ENCODE measurements around the gene NXPE4. TPM values are rescaled to one million over a fixed set of nuclear protein-coding genes. Genes with fewer than 3 reads are reported as not detected.

Gene NXPE4
- total and polyA plus RNA-seq, 9 of the 15 experiments (the other 6 are each of a cell fraction or from before 2014, with no cell fraction given): not detected

- no peaks in the 10 kb centered on the region for H4K20me1 ChIP-seq (replicated peaks; ENCODE audit: control insufficient read depth, insufficient read depth, low read length)
- no peak for ATAC-seq
- no peaks in the 10 kb centered on the region for H3K79me2 ChIP-seq (ENCODE audit: control insufficient read depth, insufficient read depth, low read length)
- in situ Hi-C loops (cut with MboI) (no loop called here), intact Hi-C loops (cut with micrococcal nuclease) (no loop called here)
- ChIA-PET CTCF (ENCODE audit: low intra/inter-chr PET ratio) (no interaction called here), POLR2A (interaction anchor here (0.6 kb wide), 1 partner anchor 19 kb away, joined by 3 read pairs; no protein-coding TSS in a partner anchor)
- no peak within 1 kb of the TSS for H2AFZ ChIP-seq (ENCODE audit: low read depth, low read length)
- BruUV-seq (replicated peaks): no TSS peak
- no peak within 1 kb of the TSS for H3K27ac ChIP-seq (ENCODE audit: extremely low read depth, low read depth, low read length)
- no peak within 1 kb of the TSS for H3K4me3 ChIP-seq
- no peaks in the 10 kb centered on the region for H3K9me1 ChIP-seq (ENCODE audit: control insufficient read depth, insufficient read depth, low read length)
- DNase-seq (ENCODE audit: extremely low read depth in 1 of 4, low spot score in 3 of 4): no peak
- H3K4me1 ChIP-seq (replicated peaks in 1 of 2; ENCODE audit: control insufficient read depth in 2 of 2, insufficient read depth in 2 of 2, low read length in 2 of 2): no peaks in the 10 kb centered on the region
- H3K9ac ChIP-seq (ENCODE audit: insufficient read depth in 1 of 2, low read depth in 2 of 2, low read length in 2 of 2): no peak within 1 kb of the TSS
- no peak for FAIRE-seq
- 0% methylated on average over 4 of the region's 4 CpGs for WGBS (ENCODE audit: insufficient coverage, low coverage, missing lambda C conversion rate)
- peak; percentile 8; the same call in 1 of the 2 replicates for TF ChIP-seq ZNF316 (IDR thresholded peaks at IDR 0.05)
- TF ChIP-seq ZNF239 (CRISPR knock-in tag; IDR thresholded peaks at IDR 0.05): no peak
- no peaks in the 10 kb centered on the region for H3K36me3 ChIP-seq (ENCODE audit: control insufficient read depth, insufficient read depth, low read length)
- H3K4me2 ChIP-seq (ENCODE audit: insufficient read depth, low read length): no peak within 1 kb of the TSS
- H3K27me3 ChIP-seq (ENCODE audit: control insufficient read depth in 2 of 2, insufficient read depth in 2 of 2, low read length in 2 of 2): no peaks in the 10 kb centered on the region
- no peaks in the 10 kb centered on the region for H3K9me3 ChIP-seq (replicated peaks; ENCODE audit: control insufficient read depth, insufficient read depth, low read depth, low read length)
Observed at GRCh38 chr11:114559425-114560310, 35.9 kb downstream of the NXPE4 start, which contains the start of gene NXPE1. TSS of gene NXPE1 (minus strand) at chr11:114559881. CDS start at chr11:114551201, 8,680 bp downstream.

- H3K27ac ChIP-seq (ENCODE audit: extremely low read depth, low read depth, low read length): no peak overlapping the region
- H4K20me1 ChIP-seq (replicated peaks; ENCODE audit: control insufficient read depth, insufficient read depth, low read length): no peaks in the 10 kb centered on the region
- 0% methylated on average over 1 of the region's 1 CpG for WGBS (ENCODE audit: insufficient coverage, low coverage, missing lambda C conversion rate)
- H3K4me3 ChIP-seq: no peak overlapping the region
- H3K27me3 ChIP-seq (ENCODE audit: control insufficient read depth in 2 of 2, insufficient read depth in 2 of 2, low read length in 2 of 2): no peaks in the 10 kb centered on the region
- no peak for TF ChIP-seq HOXB6 (CRISPR knock-in tag; IDR thresholded peaks at IDR 0.05; ENCODE audit: borderline replicate concordance)
- no peak for TF ChIP-seq JUNB (CRISPR knock-in tag; conservative IDR thresholded peaks at IDR 0.05)
- TF ChIP-seq EP300 (IDR thresholded peaks at IDR 0.05; ENCODE audit: low read length): no peak
- TF ChIP-seq KDM1A (IDR thresholded peaks at IDR 0.05): no peak
- no peak for TF ChIP-seq ZBTB12 (CRISPR knock-in tag; IDR thresholded peaks at IDR 0.05)
- intact Hi-C loops (cut with micrococcal nuclease): no loop called here
- no peak overlapping the region for H3K9ac ChIP-seq (ENCODE audit: insufficient read depth in 1 of 2, low read depth in 2 of 2, low read length in 2 of 2)
- no peaks in the 10 kb centered on the region for H3K9me1 ChIP-seq (ENCODE audit: control insufficient read depth, insufficient read depth, low read length)
- no peak overlapping the region for H2AFZ ChIP-seq (ENCODE audit: low read depth, low read length)
- no peaks in the 10 kb centered on the region for H3K4me1 ChIP-seq (replicated peaks in 1 of 2; ENCODE audit: control insufficient read depth in 2 of 2, insufficient read depth in 2 of 2, low read length in 2 of 2)
- DNase-seq (ENCODE audit: extremely low read depth in 1 of 4, low spot score in 3 of 4): no peak
- no TSS peak for BruUV-seq (replicated peaks)
- ChIA-PET CTCF (ENCODE audit: low intra/inter-chr PET ratio) (no interaction called here), POLR2A (no interaction called here)
- no peak overlapping the region for H3K4me2 ChIP-seq (ENCODE audit: insufficient read depth, low read length)
- no peaks in the 10 kb centered on the region for H3K9me3 ChIP-seq (replicated peaks; ENCODE audit: control insufficient read depth, insufficient read depth, low read depth, low read length)
- no peak for ATAC-seq
- no peaks in the 10 kb centered on the region for H3K36me3 ChIP-seq (ENCODE audit: control insufficient read depth, insufficient read depth, low read length)
- in situ Hi-C loops (cut with MboI): no loop called here
- no peaks in the 10 kb centered on the region for H3K79me2 ChIP-seq (ENCODE audit: control insufficient read depth, insufficient read depth, low read length)
- FAIRE-seq: no peak
Observed at GRCh38 chr11:114556135-114556534, 39.5 kb downstream of the NXPE4 start.

All from K562 (cell line).